ENCODE measurements around the gene KAT2A.
"Not testable (repeated sequence)": the region's sequence is repeated elsewhere in the genome, so short reads cannot be mapped to it uniquely, and the experiment has no call there.

Gene KAT2A

GRCh38 chr17:42120770-42121769, at the start of gene KAT2A:
KAT2A (minus strand) TSS chr17:42121367; CDS start chr17:42121304, 63 bp downstream.
- DNase-seq (ENCODE audit: low read depth in 2 of 2): peak; percentile 54 to 73

GRCh38 chr17:42169351-42169750, 48.2 kb upstream of the KAT2A start:
- DNase-seq (ENCODE audit: low read depth in 2 of 2): no peak

GRCh38 chr17:42167807-42168206, 46.6 kb upstream of the KAT2A start:
- DNase-seq (ENCODE audit: low read depth in 2 of 2): no peak

GRCh38 chr17:42166196-42166763, 45.1 kb upstream of the KAT2A start:
- no peak for DNase-seq (ENCODE audit: low read depth in 2 of 2)

GRCh38 chr17:42165751-42166150, 44.6 kb upstream of the KAT2A start:
- no peak for DNase-seq (ENCODE audit: low read depth in 2 of 2)

GRCh38 chr17:42163696-42164407, 42.7 kb upstream of the KAT2A start:
- no peak for DNase-seq (ENCODE audit: low read depth in 2 of 2)

- peak in 1 of 2 donors; percentile 49 for DNase-seq (ENCODE audit: low read depth in 2 of 2)
Measured at GRCh38 chr17:42163113-42163512, 41.9 kb upstream of the KAT2A start.

GRCh38 chr17:42160531-42160910, 39.4 kb upstream of the KAT2A start:
- no peak for DNase-seq (ENCODE audit: low read depth in 2 of 2)

GRCh38 chr17:42159796-42160530, 38.8 kb upstream of the KAT2A start:
- DNase-seq (ENCODE audit: low read depth in 2 of 2): no peak

GRCh38 chr17:42155614-42156045, 34.5 kb upstream of the KAT2A start:
- no peak for DNase-seq (ENCODE audit: low read depth in 2 of 2)

- DNase-seq (ENCODE audit: low read depth in 2 of 2): no peak
Measured at GRCh38 chr17:42153919-42154742, 33.0 kb upstream of the KAT2A start.

GRCh38 chr17:42146911-42147607, 25.9 kb upstream of the KAT2A start:
- no peak for DNase-seq (ENCODE audit: low read depth in 2 of 2)

GRCh38 chr17:42143138-42143537, 22.0 kb upstream of the KAT2A start:
- not testable (repeated sequence) for DNase-seq (ENCODE audit: low read depth in 2 of 2)

- no peak for DNase-seq (ENCODE audit: low read depth in 2 of 2)
Measured at GRCh38 chr17:42142371-42142896, 21.3 kb upstream of the KAT2A start.

GRCh38 chr17:42141382-42141781, 20.2 kb upstream of the KAT2A start:
- DNase-seq (ENCODE audit: low read depth in 2 of 2): no peak

GRCh38 chr17:42140690-42141089, 19.5 kb upstream of the KAT2A start:
- DNase-seq (ENCODE audit: low read depth in 2 of 2): not testable (repeated sequence)

- no peak for DNase-seq (ENCODE audit: low read depth in 2 of 2)
Measured at GRCh38 chr17:42138749-42139492, 17.8 kb upstream of the KAT2A start.

GRCh38 chr17:42136654-42137051, 15.5 kb upstream of the KAT2A start:
- no peak for DNase-seq (ENCODE audit: low read depth in 2 of 2)
